Activated T-cell treated with anti-CD3 and anti-CD28 coated beads, Interleukin-2, amount 50 U/mL, for 24 hours (primary cell): ENCODE results near the gene SPEG.

Experiments used
- DNase-seq: peaks from one replicate; pipeline ENCODE4 v3.0.0-alpha.2; 2020
- H3K27ac Mint-ChIP-seq: 2 replicates; pipeline ENCODE4 v1.8.0; 2020; ENCODE audit warnings: mild to moderate bottlenecking, mixed read lengths
- H3K27me3 Mint-ChIP-seq: 2 replicates; pipeline ENCODE4 v1.8.0; 2020; ENCODE audit warnings: mixed read lengths
- H3K36me3 Mint-ChIP-seq: 2 replicates; pipeline ENCODE4 v1.8.0; 2020; ENCODE audit warnings: low read depth, mixed read lengths
- H3K4me1 Mint-ChIP-seq: 2 replicates; pipeline ENCODE4 v1.8.0; 2020; ENCODE audit warnings: low read depth, mixed read lengths
- H3K4me3 Mint-ChIP-seq: 2 replicates; pipeline ENCODE4 v1.8.0; 2020; ENCODE audit warnings: mild to moderate bottlenecking, moderate library complexity, mixed read lengths
- H3K9me3 Mint-ChIP-seq: 2 replicates; pipeline ENCODE4 v1.8.0; 2020; ENCODE audit warnings: mixed read lengths

Gene SPEG

DNA sequence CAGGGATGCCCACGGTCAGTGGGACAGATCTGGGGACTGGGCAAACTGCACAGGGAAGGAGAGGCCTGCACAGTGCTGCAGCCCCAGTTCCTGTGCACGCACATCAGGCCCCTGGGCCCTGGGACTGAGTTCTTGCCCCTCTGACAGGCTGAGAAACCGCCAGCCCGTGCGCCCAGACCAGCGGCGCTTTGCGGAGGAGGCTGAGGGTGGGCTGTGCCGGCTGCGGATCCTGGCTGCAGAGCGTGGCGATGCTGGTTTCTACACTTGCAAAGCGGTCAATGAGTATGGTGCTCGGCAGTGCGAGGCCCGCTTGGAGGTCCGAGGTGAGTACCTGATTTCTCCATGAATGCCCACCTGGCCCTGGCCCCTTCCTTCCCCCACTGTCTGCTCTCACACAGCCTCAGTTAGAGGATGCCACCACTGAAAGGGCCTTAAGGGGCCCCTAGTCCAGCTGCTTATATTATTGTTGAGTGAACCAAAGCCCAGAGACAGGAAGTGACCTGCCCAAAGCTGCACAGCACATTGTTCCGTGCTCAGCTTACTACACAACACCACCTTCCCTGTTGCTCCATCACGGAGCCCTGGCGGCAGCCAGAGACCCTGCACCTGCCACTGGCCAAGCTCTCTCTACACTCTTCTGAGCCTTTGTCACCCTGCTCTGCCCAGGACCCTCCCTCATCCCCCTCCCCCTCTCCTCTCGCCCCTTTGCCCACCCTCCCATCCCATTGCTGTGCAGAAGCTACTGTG is 29.8 kb downstream of the SPEG start:
- DNase-seq: no peak
- Mint-ChIP-seq H3K9me3 (no peaks in the 10 kb centered on the region), H3K36me3 (no peaks in the 10 kb centered on the region), H3K4me3 (no peak overlapping the region), H3K27me3 (no peaks in the 10 kb centered on the region), H3K27ac (no peak overlapping the region), H3K4me1 (no peaks in the 10 kb centered on the region)

DNA sequence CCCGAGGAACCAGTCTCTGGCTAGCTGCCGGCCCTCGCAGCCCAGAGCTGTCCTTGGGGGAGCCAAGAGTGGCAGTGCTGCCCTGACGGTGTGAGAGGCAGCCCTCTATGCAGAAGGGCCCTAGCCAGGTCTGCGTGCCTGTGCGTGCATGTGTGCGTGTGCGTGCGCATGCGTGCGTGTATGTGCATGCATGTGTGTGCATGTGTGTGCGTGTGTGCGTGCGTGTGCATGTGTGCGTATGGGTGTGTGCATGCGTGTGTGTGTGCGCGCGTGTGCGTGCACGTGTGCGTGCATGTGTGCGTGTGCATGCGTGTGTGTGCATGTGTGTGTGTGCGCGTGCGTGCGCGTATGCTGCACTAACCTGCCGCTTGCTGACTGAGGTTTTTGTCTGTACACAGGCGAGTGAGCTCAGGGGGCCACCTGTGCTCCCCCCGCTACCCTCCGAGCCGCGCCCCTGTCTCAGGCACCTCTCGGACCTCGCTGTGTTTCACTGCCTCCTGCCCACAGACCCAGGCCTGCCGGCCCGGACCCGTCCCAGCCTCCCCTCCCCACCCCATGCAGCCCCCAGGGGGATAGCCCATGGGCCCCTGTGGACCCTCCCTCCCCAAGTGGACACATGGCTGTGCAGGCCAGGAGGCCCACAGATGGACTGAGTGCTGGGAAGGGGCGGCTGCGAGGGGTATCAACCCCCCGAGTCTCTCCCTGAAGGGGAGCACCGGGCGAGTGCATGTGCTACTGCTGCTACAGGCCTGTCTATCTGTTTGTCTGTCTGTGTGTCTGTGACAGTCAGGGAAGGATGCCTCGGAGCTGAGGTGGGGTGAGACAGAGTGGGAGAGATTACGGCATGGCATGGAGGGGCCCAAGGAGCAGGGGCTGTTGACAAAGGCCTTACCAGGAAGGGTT is 31.3 kb downstream of the SPEG start:
- Mint-ChIP-seq H3K27ac (no peak overlapping the region), H3K9me3 (no peaks in the 10 kb centered on the region), H3K4me1 (no peaks in the 10 kb centered on the region), H3K27me3 (no peaks in the 10 kb centered on the region), H3K4me3 (no peak overlapping the region), H3K36me3 (no peaks in the 10 kb centered on the region)
- no peak for DNase-seq

DNA sequence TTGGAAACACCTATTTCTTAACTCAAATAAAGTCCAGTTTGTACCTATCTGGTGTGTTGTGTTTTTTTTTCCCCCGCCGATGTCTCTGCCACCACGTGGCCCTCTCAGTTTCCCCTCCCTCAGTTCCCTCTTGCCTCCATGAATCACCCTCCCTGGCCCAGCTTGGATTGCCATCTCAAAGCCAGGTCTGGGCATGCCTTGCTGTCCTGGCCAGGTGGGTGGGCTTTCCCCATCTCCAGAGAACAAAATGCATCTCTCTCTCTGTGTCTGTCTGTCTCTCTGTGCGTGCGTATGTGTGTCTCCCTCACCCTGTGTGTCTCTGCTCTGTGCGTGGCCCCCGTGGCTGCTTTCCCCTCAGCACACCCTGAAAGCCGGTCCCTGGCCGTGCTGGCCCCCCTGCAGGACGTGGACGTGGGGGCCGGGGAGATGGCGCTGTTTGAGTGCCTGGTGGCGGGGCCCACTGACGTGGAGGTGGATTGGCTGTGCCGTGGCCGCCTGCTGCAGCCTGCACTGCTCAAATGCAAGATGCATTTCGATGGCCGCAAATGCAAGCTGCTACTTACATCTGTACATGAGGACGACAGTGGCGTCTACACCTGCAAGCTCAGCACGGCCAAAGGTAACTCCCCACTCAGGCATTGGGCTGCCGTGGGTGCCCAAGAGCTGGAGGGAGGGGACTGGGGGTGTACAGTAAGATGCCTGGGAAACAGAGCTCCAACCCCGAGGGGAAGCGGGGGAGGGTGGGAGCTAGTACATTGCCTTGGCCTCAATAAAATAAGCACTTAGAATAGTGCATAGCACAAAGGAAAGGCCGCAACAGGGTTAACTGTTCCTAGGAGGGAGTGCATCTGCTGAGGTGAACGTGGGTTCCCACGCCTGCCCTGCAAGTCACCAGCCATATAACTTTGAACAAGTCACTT is 32.4 kb downstream of the SPEG start:
- DNase-seq: no peak
- Mint-ChIP-seq H3K4me3 (no peak overlapping the region), H3K9me3 (no peaks in the 10 kb centered on the region), H3K27me3 (no peaks in the 10 kb centered on the region), H3K27ac (no peak overlapping the region), H3K36me3 (no peaks in the 10 kb centered on the region), H3K4me1 (no peaks in the 10 kb centered on the region)

DNA sequence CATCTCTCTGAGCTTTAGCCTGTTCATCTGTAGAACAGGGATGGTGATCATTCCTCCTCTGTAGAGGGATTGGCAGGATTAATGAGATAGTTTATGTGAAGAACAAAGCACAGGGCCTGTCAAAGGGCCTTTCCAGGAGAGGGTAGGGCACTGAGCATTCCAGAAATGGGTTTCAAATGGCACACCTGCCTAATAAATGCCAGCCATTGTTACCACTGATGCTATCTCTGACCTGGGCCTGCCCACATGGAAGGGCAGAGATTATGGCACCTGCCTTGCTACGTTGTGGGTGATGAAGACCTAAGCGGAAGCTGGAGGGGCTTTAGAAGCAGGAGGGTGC is 33.1 kb downstream of the SPEG start:
- Mint-ChIP-seq H3K27ac (no peak overlapping the region), H3K27me3 (no peaks in the 10 kb centered on the region), H3K4me1 (no peaks in the 10 kb centered on the region), H3K4me3 (no peak overlapping the region), H3K36me3 (no peaks in the 10 kb centered on the region), H3K9me3 (no peaks in the 10 kb centered on the region)
- no peak for DNase-seq

DNA sequence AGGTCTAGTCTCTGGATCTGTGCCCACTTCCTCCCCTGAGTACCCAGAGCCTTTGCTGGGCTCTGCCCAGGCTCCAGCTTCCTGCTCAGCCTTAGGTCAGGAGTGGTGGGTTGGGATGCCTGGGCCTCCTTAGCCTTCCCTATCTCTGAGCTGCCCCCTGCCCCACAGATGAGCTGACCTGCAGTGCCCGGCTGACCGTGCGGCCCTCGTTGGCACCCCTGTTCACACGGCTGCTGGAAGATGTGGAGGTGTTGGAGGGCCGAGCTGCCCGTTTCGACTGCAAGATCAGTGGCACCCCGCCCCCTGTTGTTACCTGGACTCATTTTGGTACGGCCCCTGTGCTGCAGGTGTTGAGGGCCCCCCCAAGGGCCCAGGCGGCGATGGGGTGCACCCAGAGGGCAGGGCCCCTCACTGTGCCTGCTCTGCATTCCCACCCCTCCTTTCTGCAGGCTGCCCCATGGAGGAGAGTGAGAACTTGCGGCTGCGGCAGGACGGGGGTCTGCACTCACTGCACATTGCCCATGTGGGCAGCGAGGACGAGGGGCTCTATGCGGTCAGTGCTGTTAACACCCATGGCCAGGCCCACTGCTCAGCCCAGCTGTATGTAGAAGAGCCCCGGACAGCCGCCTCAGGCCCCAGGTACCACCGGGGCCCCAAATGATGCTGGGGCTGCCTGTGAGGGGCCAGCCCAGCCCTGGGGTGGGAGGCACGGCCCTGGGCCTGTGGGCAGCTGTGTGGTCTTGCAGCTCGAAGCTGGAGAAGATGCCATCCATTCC is 34.0 kb downstream of the SPEG start:
- H3K4me1 Mint-ChIP-seq: no peaks in the 10 kb centered on the region
- H3K27me3 Mint-ChIP-seq: no peaks in the 10 kb centered on the region
- H3K27ac Mint-ChIP-seq: no peak overlapping the region

DNA sequence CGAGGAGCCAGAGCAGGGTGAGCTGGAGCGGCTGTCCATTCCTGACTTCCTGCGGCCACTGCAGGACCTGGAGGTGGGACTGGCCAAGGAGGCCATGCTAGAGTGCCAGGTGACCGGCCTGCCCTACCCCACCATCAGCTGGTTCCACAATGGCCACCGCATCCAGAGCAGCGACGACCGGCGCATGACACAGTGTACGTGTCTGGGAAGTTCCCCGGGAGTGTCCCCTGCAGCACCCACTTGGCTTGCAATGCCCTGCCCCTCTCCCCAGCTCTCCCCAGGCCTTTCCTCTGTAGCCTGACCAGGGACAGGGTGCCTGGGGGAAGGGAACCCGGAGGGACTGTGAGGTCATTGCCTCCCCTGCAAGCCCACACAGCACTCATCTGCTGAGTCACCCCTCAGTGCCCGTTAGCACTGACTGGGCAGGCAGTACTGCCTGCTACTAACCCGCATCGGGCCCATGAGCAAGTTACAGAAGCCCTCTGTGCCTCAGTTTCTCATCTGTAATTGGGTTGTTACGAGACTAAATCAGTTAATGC is 34.6 kb downstream of the SPEG start:
- no peak overlapping the region for H3K4me3 Mint-ChIP-seq
- H3K4me1 Mint-ChIP-seq: no peaks in the 10 kb centered on the region
- no peak for DNase-seq
- H3K27ac Mint-ChIP-seq: no peak overlapping the region
- no peaks in the 10 kb centered on the region for H3K27me3 Mint-ChIP-seq
- H3K9me3 Mint-ChIP-seq: no peaks in the 10 kb centered on the region
- H3K36me3 Mint-ChIP-seq: no peaks in the 10 kb centered on the region

More for the DNA sequence above, 34.0 kb downstream of the SPEG start:
- Mint-ChIP-seq H3K36me3 (no peaks in the 10 kb centered on the region), H3K9me3 (no peaks in the 10 kb centered on the region), H3K4me3 (no peak overlapping the region)
- DNase-seq: no peak

DNA sequence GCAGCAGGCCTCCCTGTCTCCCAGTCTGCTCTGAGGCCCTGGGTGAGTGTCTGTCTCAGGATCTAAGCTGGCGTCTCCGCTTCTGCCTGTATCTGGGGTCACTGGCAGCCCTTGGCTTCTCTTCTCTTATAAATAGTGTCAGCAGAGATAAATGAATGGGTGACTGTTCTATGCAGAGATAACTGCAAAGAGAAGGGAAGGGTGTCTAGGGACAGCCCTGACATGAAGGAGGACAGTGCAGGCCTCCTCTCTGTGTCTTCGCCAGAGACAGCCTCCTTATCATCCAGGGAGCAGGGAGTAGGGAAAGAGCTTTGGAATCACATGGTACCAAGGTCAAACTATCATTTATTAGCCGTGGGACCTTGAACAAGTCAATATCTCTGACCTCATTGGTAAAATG is 35.8 kb downstream of the SPEG start:
- Mint-ChIP-seq H3K9me3 (no peaks in the 10 kb centered on the region), H3K27ac (no peak overlapping the region), H3K36me3 (no peaks in the 10 kb centered on the region), H3K4me1 (no peaks in the 10 kb centered on the region), H3K27me3 (no peaks in the 10 kb centered on the region), H3K4me3 (no peak overlapping the region)
- no peak for DNase-seq

DNA sequence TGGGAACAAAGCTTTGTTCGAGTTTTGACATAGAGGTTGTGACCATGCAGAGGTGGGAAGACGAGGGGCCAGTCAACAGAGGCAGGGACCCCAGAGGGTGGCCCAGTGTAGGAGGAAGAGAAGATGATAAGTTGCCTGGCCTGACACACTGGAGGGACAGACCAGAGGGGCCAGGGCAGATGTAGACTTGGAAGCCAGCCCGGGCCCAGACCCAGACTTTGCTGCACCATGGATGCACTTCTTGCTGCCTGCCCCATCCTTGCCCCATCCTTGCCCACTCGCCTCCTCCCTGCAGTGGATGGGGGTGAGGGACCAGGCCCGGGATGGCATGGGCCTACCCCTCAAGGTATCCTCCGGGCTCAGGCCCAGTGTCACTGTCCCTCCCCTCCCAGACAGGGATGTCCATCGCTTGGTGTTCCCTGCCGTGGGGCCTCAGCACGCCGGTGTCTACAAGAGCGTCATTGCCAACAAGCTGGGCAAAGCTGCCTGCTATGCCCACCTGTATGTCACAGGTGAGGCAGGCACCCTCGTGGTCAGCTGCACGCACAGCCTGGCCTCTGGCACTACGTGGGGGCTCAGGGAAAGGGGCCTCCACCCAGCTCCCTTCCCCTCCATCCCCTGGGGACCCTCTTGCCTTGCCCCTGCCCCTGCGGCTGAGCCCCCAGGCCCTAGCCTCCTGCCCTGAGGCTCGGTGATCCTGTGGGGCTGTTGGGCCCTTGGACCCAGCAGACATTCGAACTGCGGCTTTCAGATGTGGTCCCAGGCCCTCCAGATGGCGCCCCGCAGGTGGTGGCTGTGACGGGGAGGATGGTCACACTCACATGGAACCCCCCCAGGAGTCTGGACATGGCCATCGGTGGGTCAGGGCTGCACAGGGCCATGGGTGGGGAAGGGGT is 37.1 kb downstream of the SPEG start:
- DNase-seq: no peak
- Mint-ChIP-seq H3K9me3 (no peaks in the 10 kb centered on the region), H3K4me3 (no peak overlapping the region), H3K4me1 (peaks cover 4% of the 10 kb centered on the region), H3K27me3 (peaks cover 3% of the 10 kb centered on the region), H3K27ac (no peak overlapping the region), H3K36me3 (no peaks in the 10 kb centered on the region)

DNA sequence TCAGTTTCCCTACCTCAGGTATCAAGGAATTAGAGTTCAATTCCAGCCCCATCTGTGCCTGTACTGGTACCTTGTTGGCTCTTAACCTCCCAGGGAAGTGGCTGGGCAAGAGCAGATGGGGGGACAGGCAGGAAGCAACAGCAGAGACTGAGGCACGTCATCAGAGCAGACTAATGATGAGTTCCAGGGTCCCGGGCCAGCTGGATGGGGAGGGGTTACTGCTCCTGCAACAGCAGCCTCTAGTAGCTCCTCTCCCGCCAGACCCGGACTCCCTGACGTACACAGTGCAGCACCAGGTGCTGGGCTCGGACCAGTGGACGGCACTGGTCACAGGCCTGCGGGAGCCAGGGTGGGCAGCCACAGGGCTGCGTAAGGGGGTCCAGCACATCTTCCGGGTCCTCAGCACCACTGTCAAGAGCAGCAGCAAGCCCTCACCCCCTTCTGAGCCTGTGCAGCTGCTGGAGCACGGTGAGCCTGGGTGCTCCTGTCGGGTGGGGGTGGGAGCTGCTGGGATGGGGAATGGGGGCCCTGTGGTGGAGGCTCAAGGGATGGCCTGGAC is 38.1 kb downstream of the SPEG start:
- peaks cover 3% of the 10 kb centered on the region for H3K27me3 Mint-ChIP-seq
- no peak overlapping the region for H3K4me3 Mint-ChIP-seq
- H3K9me3 Mint-ChIP-seq: no peaks in the 10 kb centered on the region
- no peak for DNase-seq
- H3K4me1 Mint-ChIP-seq: peaks cover 4% of the 10 kb centered on the region
- H3K27ac Mint-ChIP-seq: no peak overlapping the region
- no peaks in the 10 kb centered on the region for H3K36me3 Mint-ChIP-seq

DNA sequence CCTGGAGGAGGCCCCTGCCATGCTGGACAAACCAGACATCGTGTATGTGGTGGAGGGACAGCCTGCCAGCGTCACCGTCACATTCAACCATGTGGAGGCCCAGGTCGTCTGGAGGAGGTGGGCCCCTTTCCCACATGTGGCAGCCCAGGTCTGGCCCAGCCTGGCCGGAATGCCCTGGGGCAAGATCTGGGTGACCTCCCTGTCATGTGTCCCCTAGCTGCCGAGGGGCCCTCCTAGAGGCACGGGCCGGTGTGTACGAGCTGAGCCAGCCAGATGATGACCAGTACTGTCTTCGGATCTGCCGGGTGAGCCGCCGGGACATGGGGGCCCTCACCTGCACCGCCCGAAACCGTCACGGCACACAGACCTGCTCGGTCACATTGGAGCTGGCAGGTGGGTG is 38.9 kb downstream of the SPEG start:
- H3K4me3 Mint-ChIP-seq: no peak overlapping the region
- peaks cover 4% of the 10 kb centered on the region for H3K4me1 Mint-ChIP-seq
- no peaks in the 10 kb centered on the region for H3K36me3 Mint-ChIP-seq
- no peaks in the 10 kb centered on the region for H3K9me3 Mint-ChIP-seq
- no peak for DNase-seq
- peaks cover 3% of the 10 kb centered on the region for H3K27me3 Mint-ChIP-seq
- H3K27ac Mint-ChIP-seq: no peak overlapping the region

DNA sequence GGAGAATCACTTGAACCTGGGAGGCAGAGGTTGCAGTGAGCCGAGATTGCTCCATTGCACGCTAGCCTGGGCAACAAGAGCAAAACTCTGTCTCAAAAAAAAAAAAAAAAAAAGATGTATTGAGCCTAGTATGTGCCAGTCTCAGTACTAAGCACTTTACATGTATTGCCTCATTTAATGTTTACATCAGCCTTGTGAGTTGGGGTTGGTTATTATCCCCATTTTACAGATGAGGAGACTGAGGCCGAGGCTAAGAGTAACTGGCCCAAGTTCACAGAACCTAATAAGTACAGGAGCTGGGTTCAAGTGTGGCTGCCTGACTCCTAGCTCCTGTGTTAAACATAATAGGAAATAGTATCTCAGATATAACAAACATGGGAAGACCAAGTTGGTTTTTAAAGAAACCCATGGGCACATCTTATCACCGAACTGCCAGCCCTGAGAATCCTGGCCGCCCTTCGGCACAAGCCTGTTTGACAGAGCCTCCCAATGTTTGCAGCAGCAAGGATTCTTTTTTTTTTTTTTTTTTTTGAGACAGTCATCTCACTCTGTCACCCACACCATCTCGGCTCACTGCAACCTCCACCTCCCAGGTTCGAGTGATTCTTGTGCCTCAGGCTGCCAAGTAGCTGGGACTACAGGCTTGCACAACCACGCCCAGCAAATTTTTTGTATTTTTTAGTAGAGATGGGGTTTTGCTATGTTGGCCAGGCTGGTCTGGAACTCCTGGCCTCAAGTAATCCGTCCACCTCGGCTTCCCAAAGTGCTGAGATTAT is 39.8 kb downstream of the SPEG start:
- no peaks in the 10 kb centered on the region for H3K36me3 Mint-ChIP-seq
- H3K4me1 Mint-ChIP-seq: peaks cover 4% of the 10 kb centered on the region
- H3K4me3 Mint-ChIP-seq: no peak overlapping the region
- H3K9me3 Mint-ChIP-seq: no peaks in the 10 kb centered on the region
- DNase-seq: no peak
- H3K27ac Mint-ChIP-seq: no peak overlapping the region
- peaks cover 3% of the 10 kb centered on the region for H3K27me3 Mint-ChIP-seq

DNA sequence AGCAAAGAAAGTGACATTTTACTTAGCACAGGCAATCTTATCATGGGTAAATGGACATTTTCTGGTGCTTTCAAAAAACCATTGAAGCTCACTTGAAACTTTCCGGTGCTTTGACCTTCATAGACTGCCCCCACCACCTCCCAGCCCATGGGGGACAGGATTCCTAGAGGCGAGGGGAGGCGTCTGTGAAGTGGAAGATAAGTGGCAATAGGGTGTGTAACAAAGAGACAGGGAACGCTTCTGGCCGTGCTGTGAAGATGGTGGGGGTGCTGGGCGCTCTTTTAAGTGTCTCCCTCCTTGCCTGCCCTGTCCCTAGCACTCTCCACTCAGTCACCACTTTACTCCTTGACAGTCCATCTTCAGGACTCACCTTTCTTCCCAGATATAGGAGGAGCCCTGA is 40.6 kb downstream of the SPEG start:
- no peak overlapping the region for H3K27ac Mint-ChIP-seq
- no peak for DNase-seq
- H3K36me3 Mint-ChIP-seq: no peaks in the 10 kb centered on the region
- peaks cover 3% of the 10 kb centered on the region for H3K27me3 Mint-ChIP-seq
- no peaks in the 10 kb centered on the region for H3K9me3 Mint-ChIP-seq
- H3K4me3 Mint-ChIP-seq: no peak overlapping the region
- H3K4me1 Mint-ChIP-seq: peaks cover 4% of the 10 kb centered on the region
